ENCODE data around the gene EXD3.
"Not testable (repeated sequence)": the region's sequence is repeated elsewhere in the genome, so short reads cannot be mapped to it uniquely, and the experiment has no call there.

Gene EXD3

DNA sequence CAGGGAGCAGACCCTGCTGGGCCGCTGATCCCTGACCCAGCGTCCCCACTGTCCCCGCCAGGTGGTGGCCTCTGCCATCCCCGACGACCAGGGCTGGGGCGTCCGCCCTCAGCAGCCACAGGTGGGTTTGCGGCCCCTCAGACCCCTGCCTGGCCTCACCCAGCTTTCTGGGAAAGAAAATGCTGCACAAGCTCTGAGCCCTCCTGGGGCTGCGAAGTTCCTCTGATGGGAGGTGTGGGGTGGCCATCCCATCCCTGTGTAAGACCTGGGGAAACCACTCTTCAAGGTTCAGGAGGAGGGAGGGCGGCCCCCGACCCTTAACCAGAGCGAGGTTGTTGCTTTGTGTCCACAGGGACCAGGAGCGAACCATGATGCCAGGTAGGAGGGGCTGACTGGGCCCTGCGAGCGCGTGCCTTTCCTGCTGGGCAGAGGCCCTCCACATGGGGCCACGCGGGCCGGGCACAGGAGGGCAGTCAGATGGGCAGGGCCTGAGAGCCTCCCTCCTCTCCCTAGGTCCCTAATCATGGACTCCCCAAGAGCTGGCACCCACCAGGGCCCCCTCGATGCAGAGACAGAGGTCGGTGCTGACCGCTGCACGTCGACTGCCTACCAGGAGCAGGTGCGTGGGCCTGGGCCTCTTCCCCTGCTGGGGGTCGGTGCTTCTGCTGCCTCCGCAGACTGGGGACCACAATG, 7.9 kb upstream of the EXD3 start:
- no peak for DNase-seq

DNA sequence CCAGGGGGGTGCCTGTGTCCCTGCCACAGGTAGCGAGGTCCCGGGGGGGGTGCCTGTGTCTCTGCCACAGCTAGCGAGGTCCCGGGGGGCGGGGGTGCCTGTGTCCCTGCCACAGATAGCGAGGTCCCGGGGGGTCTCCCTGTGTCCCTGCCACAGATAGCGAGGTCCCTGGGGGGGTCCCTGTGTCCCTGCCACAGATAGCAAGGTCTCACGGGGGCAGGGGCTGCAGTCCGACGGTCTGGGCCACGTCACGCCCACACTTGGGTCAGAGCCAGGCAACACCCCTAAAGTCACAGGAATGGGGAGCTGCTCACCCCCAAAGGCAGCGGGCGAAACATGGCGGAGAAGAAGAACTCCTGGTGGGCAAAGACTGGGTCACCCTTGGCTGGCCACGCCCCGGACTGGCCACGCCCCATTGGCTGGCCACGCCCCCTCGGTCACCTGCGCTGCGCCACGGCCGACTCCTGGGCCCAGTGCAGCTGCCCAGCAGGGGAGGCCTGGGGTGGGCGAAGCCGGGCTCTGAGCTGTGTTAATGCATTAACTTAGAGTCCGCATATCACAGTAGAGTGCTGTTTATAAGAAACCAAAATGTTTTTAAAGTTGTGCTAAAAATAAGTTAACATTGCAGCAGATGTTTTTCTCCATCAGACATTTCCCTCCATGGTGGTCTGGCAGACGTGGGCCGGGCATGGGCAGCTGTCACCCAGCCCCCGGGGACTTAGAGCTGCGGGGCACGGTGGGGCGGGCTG, 7.2 kb upstream of the EXD3 start:
- no peak for DNase-seq

DNA sequence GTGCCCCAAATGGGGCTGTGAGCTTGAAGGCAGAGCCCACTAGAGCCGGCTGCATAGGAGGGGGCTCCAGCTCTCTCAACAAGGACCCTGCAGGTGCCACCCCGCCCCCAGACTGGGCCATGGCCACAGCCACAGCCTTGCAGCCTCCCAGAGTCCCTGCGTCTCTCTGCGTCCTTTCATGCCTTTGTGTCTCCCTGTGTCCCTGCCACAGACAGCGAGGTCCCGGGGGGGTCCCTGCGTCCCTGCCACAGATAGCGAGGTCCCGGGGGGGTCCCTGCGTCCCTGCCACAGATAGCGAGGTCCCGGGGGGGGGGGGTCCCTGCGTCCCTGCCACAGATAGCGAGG, 6.6 kb upstream of the EXD3 start:
- no peak for DNase-seq

- DNase-seq = no peak
These were observed 6.0 kb upstream of the EXD3 start for GRCh38 chr9:137428841-137429545.

DNA sequence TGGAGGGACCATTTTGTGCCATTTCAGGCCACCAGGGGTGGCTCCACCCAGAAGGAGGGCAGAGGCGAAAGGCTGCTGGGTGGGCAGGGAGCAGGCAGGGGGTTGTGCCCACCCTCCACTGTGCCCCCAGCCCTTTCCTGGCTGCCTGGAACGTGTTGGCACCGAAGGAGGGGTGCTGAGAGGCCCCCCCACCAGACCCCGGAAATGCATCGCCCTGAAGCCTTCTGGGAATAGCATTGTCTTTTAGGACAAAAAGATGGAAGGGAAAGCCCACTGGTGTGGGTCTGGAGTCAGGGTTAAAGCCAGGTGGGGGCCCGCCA, 5.3 kb upstream of the EXD3 start:
- DNase-seq = no peak

- DNase-seq = no peak
These were observed 4.7 kb upstream of the EXD3 start for GRCh38 chr9:137427454-137428310.

DNA sequence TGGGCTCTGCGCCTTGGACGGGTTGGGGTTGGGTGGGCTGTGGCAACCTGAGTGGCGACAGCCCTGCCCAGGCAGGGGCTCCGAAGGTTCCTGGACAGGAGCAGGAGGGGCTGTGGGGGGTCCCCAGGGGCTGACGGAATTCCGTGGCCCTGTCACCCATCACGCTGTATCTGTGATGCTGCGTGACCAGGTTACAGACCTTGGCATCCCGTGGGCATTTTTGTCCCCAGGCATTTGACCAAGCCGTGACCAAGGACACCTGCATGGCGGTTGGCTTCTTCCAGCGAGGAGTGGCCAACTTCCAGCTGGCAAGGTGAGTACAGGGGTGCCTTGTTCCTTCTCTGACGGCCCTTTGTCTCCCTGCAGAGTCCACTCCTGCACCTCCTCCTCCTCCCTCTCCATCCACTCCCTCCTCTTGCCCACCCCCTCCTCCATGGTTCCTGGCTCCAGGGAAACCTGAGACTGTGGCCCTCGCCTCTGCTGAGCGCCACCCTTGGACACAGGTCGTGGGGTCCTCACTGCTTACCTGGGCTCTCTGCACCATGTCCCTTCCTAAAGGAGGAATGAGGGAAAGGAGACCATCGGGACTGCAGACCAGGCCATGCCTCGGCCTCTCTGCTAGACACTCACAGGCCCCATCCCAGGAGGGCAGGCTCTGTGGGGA, 3.2 kb upstream of the EXD3 start:
- no peak for DNase-seq

GRCh38 chr9:137423514-137424291, 741 bp upstream of the EXD3 start:
- no peak for DNase-seq

GRCh38 chr9:137421838-137422603, 941 bp downstream of the EXD3 start:
- DNase-seq = no peak

- DNase-seq = no peak
These were observed 5.6 kb downstream of the EXD3 start for GRCh38 chr9:137417161-137418021.

- no peak for DNase-seq
These were observed 6.3 kb downstream of the EXD3 start for GRCh38 chr9:137416563-137417151.

- no peak for DNase-seq
These were observed 6.9 kb downstream of the EXD3 start for GRCh38 chr9:137416006-137416562.

GRCh38 chr9:137415451-137415850, 7.5 kb downstream of the EXD3 start:
- DNase-seq = no peak

GRCh38 chr9:137412431-137412830, 10.5 kb downstream of the EXD3 start:
- DNase-seq = no peak

DNA sequence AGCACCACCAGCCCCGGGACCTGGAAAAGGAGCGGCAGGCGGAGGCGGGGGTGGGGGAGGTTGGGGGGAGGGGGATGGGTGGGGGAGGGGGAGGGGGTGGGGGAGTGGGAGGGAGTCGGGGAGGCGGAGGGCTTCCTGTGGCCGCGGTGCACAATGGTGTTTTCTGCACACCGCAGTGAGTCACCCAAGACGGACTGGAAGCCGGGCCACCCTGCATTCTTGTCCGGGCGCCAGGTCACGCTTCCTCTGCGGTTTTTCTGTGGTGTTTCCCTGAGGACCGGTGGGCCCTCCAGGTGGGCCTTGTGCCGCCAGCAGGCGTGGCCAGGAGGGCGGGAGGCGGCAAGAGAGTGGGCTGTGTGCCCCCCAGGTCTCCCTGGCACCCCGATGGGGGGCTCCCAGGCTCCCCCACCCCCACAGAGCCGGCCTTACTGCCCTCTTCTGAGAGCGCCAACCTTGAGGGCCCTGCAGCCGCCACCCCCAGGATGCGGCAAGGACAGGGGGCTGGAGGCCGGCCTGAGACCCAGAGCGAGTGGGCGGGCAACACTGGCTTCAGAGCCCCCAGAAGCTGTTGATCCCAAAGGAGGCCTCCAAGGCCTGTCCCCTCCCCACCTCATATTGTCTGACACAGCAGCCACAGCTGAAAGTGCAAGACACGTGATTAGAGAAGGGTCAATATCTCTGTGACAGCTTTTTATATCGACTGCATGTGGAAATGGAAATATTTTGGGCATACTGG, 11.1 kb downstream of the EXD3 start:
- no peak for DNase-seq

GRCh38 chr9:137411260-137411644, 11.7 kb downstream of the EXD3 start:
- no peak for DNase-seq

- DNase-seq = no peak
These were observed 12.1 kb downstream of the EXD3 start for GRCh38 chr9:137410891-137411249.

- not testable (repeated sequence) for DNase-seq
These were observed 12.6 kb downstream of the EXD3 start for GRCh38 chr9:137410236-137410890.
